Testis (tissue), 3 donors: ENCODE data around the gene GPR157. TPM values are rescaled to one million over a fixed set of nuclear protein-coding genes. Genes with fewer than 3 reads are reported as not detected.

ENCODE experiments used
- DNase-seq: peaks from one replicate; pipeline ENCODE4 v3.0.0-alpha.2; 2019
- H3K27ac ChIP-seq, 2 donors: fragments of 200-600 bp; sonication (generic); one replicate each; pipeline ENCODE4 v1.5.1; 2019
- H3K27me3 ChIP-seq: fragments of 200-600 bp; sonication (generic); one replicate; pipeline ENCODE4 v1.5.1; 2019
- H3K36me3 ChIP-seq: fragments of 200-600 bp; sonication (generic); one replicate; pipeline ENCODE4 v1.5.1; 2017; ENCODE audit warnings: low read depth; ENCODE audit errors: missing control alignments
- H3K4me1 ChIP-seq: fragments of 200-600 bp; sonication (generic); one replicate; pipeline ENCODE4 v1.5.1; 2019
- H3K4me3 ChIP-seq, 2 donors: fragments of 200-600 bp; sonication (generic); one replicate each; pipeline ENCODE4 v1.5.1; 2017 to 2019
- H3K9me3 ChIP-seq: fragments of 200-600 bp; sonication (generic); one replicate; pipeline ENCODE4 v1.5.1; 2017
- CTCF ChIP-seq, 3 experiments: fragments of 450-650 bp in 2 of 3; fragments of 200-600 bp in 1 of 3; sonication (generic) in 1 of 3; IDR thresholded peaks; one replicate each; pipeline ENCODE4 v1.5.1; 2016 to 2019; ENCODE audit warnings: antibody characterized with exemption in 3 of 3, mild to moderate bottlenecking in 2 of 3, moderate library complexity in 1 of 3
- POLR2A ChIP-seq: fragments of 450-650 bp; IDR thresholded peaks from one replicate; pipeline ENCODE4 v1.6.1; 2017; ENCODE audit warnings: antibody characterized with exemption, mild to moderate bottlenecking, moderate library complexity
- WGBS, 2 donors: methylation state at CpG; one replicate each; pipeline ENCODE4 v1.1.5; 2018; 5-methylcytosine and 5-hydroxymethylcytosine counted together
- intact Hi-C: fragments of 100-400 bp; cut with DNase I; formaldehyde crosslinking; loops from one replicate; pipeline ENCODE4 v1.15.1; 2023; ENCODE audit warnings: low total_unique reads
- polyA plus RNA-seq: library from polyadenylated mRNA; stranded (reverse); fragments of 350-450 nt; fragmentation: Illumina TruSeq; extraction: RNeasy Lipid Tissue Mini Kit (QIAGEN cat#74804); gene quantifications from one replicate; pipeline ENCODE4 v1.2.3, GENCODE V29; 2014; ENCODE audit warnings: low read depth, low replicate concordance; ENCODE audit not compliant: insufficient read depth
- total RNA-seq, 2 donors: library from RNA; depleted of rRNA; stranded (reverse); fragments of >200 nt; gene quantifications; one replicate each; pipeline ENCODE4 v1.2.3, GENCODE V29; 2016

GPR157 gene
- total and polyA plus RNA-seq, 3 donors from 2014 or later = 4.1 to 11.7 (median 8.8) TPM

- WGBS, 2 donors = 89% methylated on average over 4 of the region's 4 CpGs
- TF ChIP-seq POLR2A = no peak
- no peak for TF ChIP-seq CTCF (IDR thresholded peaks at IDR 0.05)
- Histone ChIP-seq H3K27me3 (no peaks in the 10 kb centered on the region), H3K4me1 (peaks cover 31% of the 10 kb centered on the region), H3K9me3 (no peaks in the 10 kb centered on the region), H3K36me3 (no peaks in the 10 kb centered on the region), H3K27ac (peak overlapping the region; percentile 12 to 76), H3K4me3 (no peak overlapping the region)
- DNase-seq = no peak
- intact Hi-C loops = no loop called here
Measured at GRCh38 chr1:9153152-9153551, 24.2 kb upstream of the GPR157 start.

- Histone ChIP-seq H3K4me1 (peaks cover 31% of the 10 kb centered on the region), H3K27ac (peak overlapping the region; percentile 12 to 76), H3K4me3 (no peak overlapping the region), H3K27me3 (no peaks in the 10 kb centered on the region), H3K36me3 (no peaks in the 10 kb centered on the region), H3K9me3 (no peaks in the 10 kb centered on the region)
- WGBS, 2 donors = 48 to 59% methylated on average over 9 to 10 of the region's 10 CpGs
- no peak for DNase-seq
- TF ChIP-seq CTCF (IDR thresholded peaks at IDR 0.05) (no peak), POLR2A (no peak)
- intact Hi-C loops = no loop called here
Measured at GRCh38 chr1:9152535-9152934, 23.6 kb upstream of the GPR157 start.

- Histone ChIP-seq H3K27me3 (no peaks in the 10 kb centered on the region), H3K27ac (peak overlapping the region; percentile 8 to 76), H3K36me3 (no peaks in the 10 kb centered on the region), H3K4me1 (peaks cover 31% of the 10 kb centered on the region), H3K9me3 (no peaks in the 10 kb centered on the region), H3K4me3 (no peak overlapping the region)
- 29 to 39% methylated on average over 16 of the region's 16 CpGs for WGBS, 2 donors
- intact Hi-C loops = no loop called here
- no peak for TF ChIP-seq POLR2A
- no peak for TF ChIP-seq CTCF (IDR thresholded peaks at IDR 0.05)
- no peak for DNase-seq
Measured at GRCh38 chr1:9151328-9151860, 22.5 kb upstream of the GPR157 start.

GRCh38 chr1:9150582-9151327, 21.9 kb upstream of the GPR157 start:
- Histone ChIP-seq H3K4me3 (no peak overlapping the region), H3K36me3 (no peaks in the 10 kb centered on the region), H3K9me3 (no peaks in the 10 kb centered on the region), H3K27me3 (no peaks in the 10 kb centered on the region), H3K27ac (peak overlapping the region; percentile 9 to 76), H3K4me1 (peaks cover 31% of the 10 kb centered on the region)
- peak; percentile 57 for DNase-seq
- intact Hi-C loops = no loop called here
- WGBS, 2 donors = 46 to 61% methylated on average over 16 of the region's 16 CpGs
- no peak for TF ChIP-seq POLR2A
- no peak for TF ChIP-seq CTCF (IDR thresholded peaks at IDR 0.05)
